NCI-H2081 (cell line): ENCODE measurements around the gene NTSR2.

ENCODE experiments used
- DNase-seq, 2 experiments: peaks; one replicate each; lab custom pipeline; 2025; lab: John Stamatoyannopoulos, UW

NTSR2 gene

GRCh38 chr2:11657646-11658045 is 12.3 kb downstream of the NTSR2 start:
- no peak for DNase-seq

GRCh38 chr2:11657195-11657594 is 12.8 kb downstream of the NTSR2 start:
- DNase-seq, result no peak

- DNase-seq, result no peak
Measured at GRCh38 chr2:11656671-11657101, 13.3 kb downstream of the NTSR2 start.

GRCh38 chr2:11656252-11656651 is 13.7 kb downstream of the NTSR2 start:
- no peak for DNase-seq

GRCh38 chr2:11655495-11655894 is 14.5 kb downstream of the NTSR2 start:
- no peak for DNase-seq

GRCh38 chr2:11652553-11652952 is 17.4 kb downstream of the NTSR2 start:
- DNase-seq, result no peak

- DNase-seq, result no peak
Measured at GRCh38 chr2:11651856-11652548, 18.0 kb downstream of the NTSR2 start.

- no peak for DNase-seq
Measured at GRCh38 chr2:11649093-11649492, 20.9 kb downstream of the NTSR2 start.

GRCh38 chr2:11647834-11648600 is 22.0 kb downstream of the NTSR2 start:
- DNase-seq, result no peak

GRCh38 chr2:11646530-11646929 is 23.5 kb downstream of the NTSR2 start:
- DNase-seq, result no peak

GRCh38 chr2:11644293-11644692 is 25.7 kb downstream of the NTSR2 start:
- no peak for DNase-seq

GRCh38 chr2:11642972-11643371 is 27.0 kb downstream of the NTSR2 start:
- DNase-seq, result no peak

GRCh38 chr2:11640132-11640531 is 29.9 kb downstream of the NTSR2 start:
- no peak for DNase-seq

- no peak for DNase-seq
Measured at GRCh38 chr2:11639503-11639902, 30.5 kb downstream of the NTSR2 start.

- no peak for DNase-seq
Measured at GRCh38 chr2:11637546-11637945, 32.4 kb downstream of the NTSR2 start.

- DNase-seq, result no peak
Measured at GRCh38 chr2:11636593-11637295, 33.3 kb downstream of the NTSR2 start.

GRCh38 chr2:11635141-11635540 is 34.9 kb downstream of the NTSR2 start:
- DNase-seq, result no peak

- no peak for DNase-seq
Measured at GRCh38 chr2:11634584-11634983, 35.4 kb downstream of the NTSR2 start.

- no peak for DNase-seq
Measured at GRCh38 chr2:11633923-11634478, 36.0 kb downstream of the NTSR2 start.

GRCh38 chr2:11631462-11631861 is 38.5 kb downstream of the NTSR2 start:
- no peak for DNase-seq

- no peak for DNase-seq
Measured at GRCh38 chr2:11630855-11631254, 39.1 kb downstream of the NTSR2 start.

- no peak for DNase-seq
Measured at GRCh38 chr2:11629851-11630250, 40.1 kb downstream of the NTSR2 start.

- DNase-seq, result no peak
Measured at GRCh38 chr2:11629215-11629614, 40.8 kb downstream of the NTSR2 start.
